HG03439 (cell line): ENCODE measurements around the gene LPP.

Experiments used
- ATAC-seq: cut with Tn5 transposase; IDR thresholded peaks from one replicate; pipeline ENCODE4 v1.9.1; 2021; ENCODE audit warnings: mild to moderate bottlenecking, moderate library complexity; ENCODE audit not compliant: unreplicated experiment

The LPP gene

GRCh38 chr3:188270423-188270972, 116.5 kb downstream of the LPP start:
- no peak for ATAC-seq

GRCh38 chr3:188271226-188271914, 117.4 kb downstream of the LPP start:
- no peak for ATAC-seq

- ATAC-seq: no peak
Measured at GRCh38 chr3:188272481-188273372, 118.8 kb downstream of the LPP start.

- no peak for ATAC-seq
Measured at GRCh38 chr3:188274249-188274915, 120.4 kb downstream of the LPP start.

- ATAC-seq: no peak
Measured at GRCh38 chr3:188276375-188276774, 122.4 kb downstream of the LPP start.

GRCh38 chr3:188278717-188279324, 124.9 kb downstream of the LPP start:
- no peak for ATAC-seq

GRCh38 chr3:188279502-188280335, 125.8 kb downstream of the LPP start:
- ATAC-seq: no peak

GRCh38 chr3:188280627-188281026, 126.7 kb downstream of the LPP start:
- no peak for ATAC-seq

- ATAC-seq: no peak
Measured at GRCh38 chr3:188282871-188283270, 128.9 kb downstream of the LPP start.

- no peak for ATAC-seq
Measured at GRCh38 chr3:188283347-188283746, 129.4 kb downstream of the LPP start.

GRCh38 chr3:188284455-188285212, 130.7 kb downstream of the LPP start:
- no peak for ATAC-seq

- no peak for ATAC-seq
Measured at GRCh38 chr3:188286087-188286513, 132.1 kb downstream of the LPP start.

GRCh38 chr3:188287339-188287738, 133.4 kb downstream of the LPP start:
- ATAC-seq: no peak

GRCh38 chr3:188287762-188288505, 134.0 kb downstream of the LPP start:
- ATAC-seq: no peak

GRCh38 chr3:188292251-188292650, 138.3 kb downstream of the LPP start:
- ATAC-seq: no peak

GRCh38 chr3:188292827-188293226, 138.9 kb downstream of the LPP start:
- ATAC-seq: no peak

GRCh38 chr3:188294113-188294512, 140.2 kb downstream of the LPP start:
- ATAC-seq: no peak

- no peak for ATAC-seq
Measured at GRCh38 chr3:188294823-188295487, 141.0 kb downstream of the LPP start.
